Measurements from ENCODE around the gene LDB2.

Gene LDB2

DNA sequence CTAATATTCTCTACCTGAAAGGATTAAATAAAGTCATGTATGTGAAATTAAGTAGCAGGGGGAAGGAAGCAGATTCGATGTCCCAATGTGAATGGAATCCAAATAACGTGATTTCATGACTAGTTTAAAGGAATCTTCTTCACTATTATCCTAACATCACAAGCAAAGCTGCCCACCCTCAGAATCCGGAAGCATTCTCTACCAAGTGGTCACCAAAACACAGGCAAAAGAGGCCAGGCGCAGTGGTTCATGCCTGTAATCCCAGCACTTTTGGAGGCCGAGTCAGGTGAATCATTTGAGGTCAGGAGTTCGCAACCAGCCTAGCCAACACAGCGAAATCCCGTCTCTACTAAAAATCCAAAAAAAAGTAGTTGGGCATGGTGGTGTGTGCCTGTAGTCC, 212.9 kb downstream of the LDB2 start:
- no peak for DNase-seq (ENCODE audit: low read depth in 2 of 2)

DNA sequence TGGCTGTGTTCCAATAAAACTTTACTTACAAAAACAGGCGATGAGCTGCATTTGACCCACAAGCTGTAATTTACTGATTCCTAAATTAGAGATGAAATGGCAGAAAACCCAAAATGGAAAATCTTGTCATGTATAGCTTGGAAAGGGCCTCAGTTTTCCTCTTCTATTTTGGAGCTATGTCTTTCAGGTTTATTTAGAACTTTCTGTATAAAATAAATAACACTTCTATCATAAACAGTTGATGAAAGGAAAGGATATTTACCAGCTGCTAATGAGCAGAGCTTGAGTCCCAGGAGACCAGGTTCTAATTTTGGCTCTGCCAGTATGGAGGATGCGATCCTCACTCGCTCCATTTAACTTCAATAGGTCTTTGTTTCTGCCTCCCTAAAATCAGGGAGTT, 213.5 kb downstream of the LDB2 start:
- DNase-seq (ENCODE audit: low read depth in 2 of 2), result no peak

DNA sequence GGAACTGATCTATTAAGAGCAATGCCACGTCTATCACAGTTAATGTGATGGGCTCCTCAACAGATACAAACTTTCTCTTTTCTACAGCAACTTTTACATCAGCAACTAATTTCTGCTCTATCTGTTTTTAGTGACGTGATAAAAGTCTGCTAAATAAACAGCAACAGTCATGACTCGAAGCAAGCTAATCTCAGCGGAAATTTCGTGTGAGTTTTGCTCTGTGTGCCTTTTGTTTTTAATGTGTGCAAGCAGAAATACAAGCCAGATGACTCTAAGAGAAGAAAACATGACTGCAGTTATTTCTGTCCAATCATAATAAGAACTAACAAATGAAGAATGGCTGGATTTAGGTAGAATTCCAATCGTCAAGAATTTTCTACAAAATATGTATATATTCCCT, 214.3 kb downstream of the LDB2 start:
- no peak for DNase-seq (ENCODE audit: low read depth in 2 of 2)

DNA sequence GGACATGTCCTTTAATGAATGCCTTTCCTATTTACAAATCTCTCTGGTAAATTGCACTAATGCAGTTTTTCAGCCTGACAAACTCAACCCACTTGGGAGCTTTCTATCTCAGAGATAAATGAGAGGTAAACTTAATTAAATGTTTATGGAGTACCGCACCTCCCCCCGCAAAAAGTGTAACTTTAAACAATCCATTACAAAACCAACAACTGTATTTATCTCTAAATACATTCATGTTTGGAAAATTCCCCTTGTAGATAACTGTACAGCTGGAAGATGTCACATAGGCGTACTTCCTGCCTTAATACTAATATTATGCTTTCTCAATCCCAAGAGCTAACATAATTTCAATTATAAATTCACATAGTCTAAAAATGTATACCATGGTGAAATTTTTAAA, 215.5 kb downstream of the LDB2 start:
- no peak for DNase-seq (ENCODE audit: low read depth in 2 of 2)

DNA sequence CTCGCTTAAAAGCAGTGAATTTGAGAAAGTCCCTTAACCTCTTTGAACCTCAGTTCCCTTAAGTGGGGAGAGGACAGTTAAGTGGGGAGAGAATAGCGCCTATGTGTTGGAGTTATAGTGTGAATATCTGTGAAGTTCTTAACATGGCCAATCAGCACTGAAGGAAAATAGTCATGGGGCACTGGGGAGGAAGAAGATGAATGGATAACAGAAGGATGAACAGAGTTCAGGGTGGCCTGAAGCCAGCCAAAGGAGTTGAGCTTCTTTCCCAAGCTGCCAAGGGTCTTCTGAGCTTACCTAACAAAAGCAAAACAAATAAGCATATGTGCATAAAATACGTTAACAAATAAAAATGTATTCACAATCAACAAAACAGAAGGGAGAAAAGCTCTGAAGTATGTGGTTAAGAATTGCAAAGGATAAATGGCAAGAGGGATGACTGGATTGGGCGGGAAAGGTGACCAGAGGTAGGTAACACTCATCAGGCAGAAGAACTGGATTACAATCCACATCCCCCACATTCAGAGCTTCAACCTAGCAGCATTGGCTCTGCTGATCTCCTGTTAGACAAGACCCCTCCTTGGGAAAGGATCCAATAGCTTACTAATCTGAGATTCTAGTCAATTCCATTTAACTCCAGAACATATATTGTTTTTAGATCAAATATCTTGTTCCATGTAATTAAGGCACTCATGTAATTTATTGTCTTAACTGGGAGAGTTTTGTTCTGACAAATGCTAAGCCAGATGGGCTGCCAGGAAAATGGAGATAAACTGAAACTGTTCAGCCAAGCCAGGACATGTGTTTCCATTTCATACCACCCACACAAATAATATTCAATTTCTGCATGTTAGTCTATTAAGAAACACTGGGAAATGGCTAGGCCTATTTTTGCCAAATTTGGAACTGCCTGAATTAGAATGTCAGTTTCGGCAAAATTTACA, 221.2 kb downstream of the LDB2 start:
- no peak for DNase-seq (ENCODE audit: low read depth in 2 of 2)

DNA sequence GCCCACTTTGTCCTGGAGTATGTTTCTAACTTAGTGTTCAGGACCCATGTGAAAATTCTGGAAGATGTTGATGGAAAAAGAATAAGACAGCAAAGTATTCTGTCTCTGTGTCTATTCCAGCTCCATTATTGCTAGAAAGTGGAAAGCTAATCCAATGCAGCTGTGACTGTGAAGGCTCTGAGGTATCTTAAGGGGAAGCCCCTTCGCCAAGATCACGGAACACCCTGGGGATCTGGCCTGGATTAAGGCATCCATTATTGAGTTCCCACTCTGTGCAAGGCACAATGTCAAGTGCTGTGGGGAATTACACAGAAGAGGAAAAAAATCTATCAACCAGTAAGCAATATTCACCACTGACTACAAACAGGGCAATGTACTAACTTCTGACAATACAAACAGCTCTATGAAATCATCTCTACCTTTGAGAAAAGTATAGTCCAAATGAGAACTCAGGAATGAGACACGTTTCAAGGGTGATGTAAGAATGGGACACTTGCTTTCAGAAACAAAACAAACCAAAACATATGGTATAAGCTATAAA, 222.1 kb downstream of the LDB2 start:
- no peak for DNase-seq (ENCODE audit: low read depth in 2 of 2)

DNA sequence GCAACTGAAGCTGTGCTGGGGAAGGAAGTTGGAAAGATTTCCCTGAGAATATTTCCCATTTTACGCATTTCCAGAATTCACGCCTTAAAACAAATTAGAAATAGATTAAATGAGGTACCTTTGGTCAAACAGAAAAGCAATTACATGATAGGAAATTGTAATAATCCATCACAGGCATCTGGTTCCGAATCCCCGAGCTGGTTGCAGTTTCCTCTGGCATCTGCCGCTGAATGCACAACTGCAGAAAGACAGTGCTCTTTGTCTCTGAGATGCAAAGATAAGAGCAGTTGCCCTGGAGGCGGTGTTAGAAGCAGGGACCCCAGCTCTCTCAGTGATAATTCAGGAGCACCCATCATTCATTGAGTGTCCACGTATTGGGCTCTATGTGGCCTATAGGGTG, 224.4 kb downstream of the LDB2 start:
- DNase-seq (ENCODE audit: low read depth in 2 of 2), result no peak

DNA sequence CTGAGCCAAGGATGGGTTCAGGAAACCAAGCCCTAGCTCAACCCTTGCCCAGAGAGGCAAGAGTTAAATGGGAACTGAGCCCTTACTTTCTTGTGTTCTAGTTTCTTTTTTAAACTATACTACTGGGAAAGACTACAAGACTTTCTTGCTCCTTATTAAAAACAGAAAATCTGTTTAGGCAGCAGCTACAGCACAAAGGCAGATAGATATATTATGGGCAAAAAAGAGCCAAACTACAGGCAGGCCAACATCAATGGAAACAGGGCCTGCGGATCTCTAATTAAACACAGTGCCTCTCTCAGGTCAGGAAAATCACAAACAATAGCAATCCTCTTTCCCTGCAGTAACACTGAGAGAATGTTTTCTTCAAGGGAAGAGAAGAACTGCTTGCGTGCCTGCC, 226.0 kb downstream of the LDB2 start:
- no peak for DNase-seq (ENCODE audit: low read depth in 2 of 2)

DNA sequence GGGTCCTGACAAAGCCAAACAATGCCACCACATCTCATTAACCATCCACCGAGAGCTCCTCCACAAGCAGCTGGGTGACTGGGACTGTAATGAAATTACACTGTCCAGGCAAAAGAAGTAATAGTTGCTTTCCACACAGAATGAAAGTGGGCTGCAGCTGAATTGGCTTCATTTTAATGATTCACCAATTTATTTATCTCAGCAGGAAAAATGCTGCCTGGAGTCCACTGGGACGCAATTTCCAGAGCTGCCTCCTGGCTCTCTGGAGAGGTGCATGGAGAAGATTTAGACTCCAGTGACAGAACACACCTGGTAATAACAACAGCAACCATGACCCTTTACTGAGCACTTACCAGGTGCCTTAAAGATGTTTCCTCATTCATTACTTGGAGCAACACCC, 226.7 kb downstream of the LDB2 start:
- no peak for DNase-seq (ENCODE audit: low read depth in 2 of 2)

DNA sequence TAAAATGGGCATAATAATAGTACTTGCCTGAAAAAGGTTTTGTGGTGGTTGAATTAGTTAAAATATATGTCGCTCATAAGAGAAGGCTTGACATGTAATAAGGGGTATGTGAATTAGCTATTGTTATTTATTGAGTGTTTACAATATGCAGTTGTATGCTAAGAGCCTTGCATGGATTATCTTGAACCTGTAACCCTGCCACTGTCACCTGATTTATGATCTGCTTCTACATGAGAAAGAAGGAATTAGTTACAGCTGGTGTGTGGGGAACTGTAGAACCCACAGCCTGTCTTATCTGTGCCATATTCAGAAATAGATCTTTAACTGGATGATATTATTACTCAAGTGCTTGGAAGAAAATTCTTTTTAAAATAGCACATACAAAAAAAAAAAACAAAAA, 227.7 kb downstream of the LDB2 start:
- DNase-seq (ENCODE audit: low read depth in 2 of 2), result no peak

DNA sequence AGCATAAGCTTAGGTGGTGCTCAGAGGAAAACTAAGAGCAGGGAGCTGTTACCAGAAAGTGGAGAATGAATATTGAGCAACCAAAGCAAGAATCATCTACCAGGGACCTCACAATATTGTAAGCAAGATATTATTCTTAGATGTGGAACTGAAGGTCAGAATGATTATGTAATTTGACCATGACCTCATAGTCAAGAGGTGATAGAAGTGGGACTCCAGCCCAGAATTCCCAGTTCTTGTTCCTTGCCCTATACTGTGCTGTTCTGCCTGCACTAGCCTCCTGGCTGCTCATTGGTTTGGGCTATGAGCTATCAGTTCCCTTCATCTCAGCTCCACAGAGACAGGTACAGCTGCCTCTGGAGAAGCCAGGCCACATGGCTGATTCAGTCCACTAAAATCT, 229.4 kb downstream of the LDB2 start:
- DNase-seq (ENCODE audit: low read depth in 2 of 2), result no peak

DNA sequence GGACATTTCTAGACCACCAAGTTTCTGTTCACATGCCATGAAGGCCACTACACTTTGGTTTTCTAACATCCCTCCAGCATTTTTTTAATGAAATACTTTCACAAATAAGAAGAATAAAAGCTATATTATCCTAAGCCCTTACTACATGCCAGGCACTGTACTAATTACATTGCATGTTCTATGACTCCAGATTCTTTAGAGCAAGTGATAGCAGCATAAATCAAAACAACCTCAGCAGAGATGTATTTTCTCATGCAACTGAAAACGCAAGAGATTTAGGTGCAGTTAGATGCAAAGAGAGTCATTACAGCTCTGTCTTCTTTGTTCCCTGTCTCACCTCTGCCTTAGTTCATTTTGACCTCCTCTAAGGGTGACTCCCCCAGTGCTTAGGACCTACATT, 230.0 kb downstream of the LDB2 start:
- no peak for DNase-seq (ENCODE audit: low read depth in 2 of 2)

DNA sequence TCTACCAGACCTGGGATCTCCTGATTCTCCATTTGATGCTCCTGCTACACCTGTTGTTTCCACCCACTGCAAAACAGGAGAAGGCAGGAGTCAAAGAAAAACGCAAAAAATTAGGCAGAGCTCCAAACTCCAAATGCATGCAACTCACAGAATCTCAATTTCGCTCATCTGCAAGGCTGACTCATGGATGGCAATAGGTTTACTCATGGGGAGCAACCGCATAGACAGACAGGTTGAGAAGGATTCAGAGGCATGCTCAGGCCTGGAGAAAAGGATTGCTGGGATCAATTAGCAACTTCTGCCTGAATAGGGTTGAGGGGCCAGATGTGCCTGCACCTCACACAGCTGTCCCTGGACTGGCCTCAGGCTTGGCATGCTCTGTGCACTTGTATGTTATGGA, 231.0 kb downstream of the LDB2 start:
- DNase-seq (ENCODE audit: low read depth in 2 of 2), result no peak

DNA sequence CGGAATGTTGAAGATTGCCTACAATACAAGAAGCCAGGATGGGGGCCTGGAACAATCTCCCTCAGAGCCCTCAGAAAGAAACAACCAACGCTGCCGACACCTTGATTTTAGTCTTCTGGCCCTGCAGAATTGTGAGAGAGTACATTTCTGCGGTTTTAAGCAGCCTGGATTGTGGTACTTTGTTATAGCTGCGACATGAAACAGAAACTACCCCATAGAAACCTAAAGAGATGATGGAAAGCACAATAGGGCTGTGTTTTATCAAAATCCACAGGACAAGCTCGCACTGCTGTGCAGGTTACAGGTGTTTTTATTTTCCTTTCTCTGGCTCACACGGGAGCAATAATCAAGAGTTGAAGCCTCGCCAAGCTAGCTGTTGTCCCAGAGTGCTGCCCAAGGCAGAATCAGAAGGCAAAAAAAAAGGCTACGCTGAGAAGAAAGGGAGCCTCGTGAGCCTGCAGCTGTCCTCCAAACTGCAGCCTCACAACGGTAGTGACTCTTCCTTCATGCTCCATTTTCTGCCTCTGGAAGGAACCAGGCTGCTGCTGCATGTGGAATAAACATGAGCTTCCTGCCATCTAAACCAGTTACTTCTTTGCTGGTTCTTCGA, 232.4 kb downstream of the LDB2 start:
- no peak for DNase-seq (ENCODE audit: low read depth in 2 of 2)

DNA sequence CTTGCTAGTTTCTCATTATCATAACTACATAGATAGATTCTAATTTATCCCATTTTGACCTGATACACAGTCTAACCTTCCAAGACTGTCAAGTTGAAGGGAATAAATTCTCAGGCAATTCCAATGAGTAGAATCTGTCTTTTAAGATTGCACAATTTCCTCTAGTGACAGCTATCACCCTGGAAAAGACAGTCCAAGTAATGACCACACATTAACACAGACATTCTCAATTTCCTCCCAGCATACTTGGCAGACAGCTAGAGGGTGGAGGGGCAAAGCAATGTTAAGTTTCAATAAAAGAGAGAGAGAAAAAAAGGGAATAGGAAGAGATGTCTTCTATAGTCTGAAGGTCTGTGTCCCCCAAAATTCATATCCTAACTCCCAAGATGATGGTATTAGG, 234.7 kb downstream of the LDB2 start:
- no peak for DNase-seq (ENCODE audit: low read depth in 2 of 2)

DNA sequence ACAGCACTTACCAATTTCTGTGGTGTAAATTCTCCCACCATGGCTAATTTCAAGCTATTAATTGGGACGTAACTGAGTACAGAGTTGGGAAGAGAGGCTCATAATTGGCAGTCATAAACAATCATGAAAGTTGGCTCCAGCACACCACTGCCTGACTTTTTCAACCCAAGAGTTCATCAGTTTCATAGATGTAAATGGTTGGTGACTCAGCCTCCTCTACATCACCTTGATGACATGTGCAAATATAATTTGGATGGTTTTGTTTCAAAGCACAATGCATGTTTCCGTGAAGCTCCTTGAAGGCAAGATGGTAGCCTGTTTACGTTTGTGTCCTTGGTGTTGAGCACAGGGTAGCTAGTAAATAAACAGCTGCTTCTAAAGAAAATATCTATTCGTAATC, 235.1 kb downstream of the LDB2 start:
- no peak for DNase-seq (ENCODE audit: low read depth in 2 of 2)

DNA sequence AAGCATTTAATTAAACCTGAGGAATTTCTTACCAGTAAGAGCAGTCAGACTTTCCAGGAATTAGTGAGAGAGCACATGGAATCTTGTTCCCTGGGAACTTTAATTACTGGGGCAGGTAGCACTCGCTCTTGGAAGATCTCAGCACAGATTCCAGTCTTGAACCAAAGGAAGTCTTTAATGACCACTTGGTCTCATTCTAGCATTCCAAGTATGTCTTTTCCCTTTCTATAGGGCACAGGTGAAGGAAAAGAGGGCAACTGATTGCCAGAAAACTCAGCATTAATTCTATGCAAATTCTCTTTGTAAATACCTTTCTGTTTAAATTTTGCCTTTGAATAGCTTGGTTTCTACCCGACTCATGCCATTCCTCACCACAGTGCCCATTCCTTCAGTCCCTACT, 236.6 kb downstream of the LDB2 start:
- DNase-seq (ENCODE audit: low read depth in 2 of 2), result no peak

DNA sequence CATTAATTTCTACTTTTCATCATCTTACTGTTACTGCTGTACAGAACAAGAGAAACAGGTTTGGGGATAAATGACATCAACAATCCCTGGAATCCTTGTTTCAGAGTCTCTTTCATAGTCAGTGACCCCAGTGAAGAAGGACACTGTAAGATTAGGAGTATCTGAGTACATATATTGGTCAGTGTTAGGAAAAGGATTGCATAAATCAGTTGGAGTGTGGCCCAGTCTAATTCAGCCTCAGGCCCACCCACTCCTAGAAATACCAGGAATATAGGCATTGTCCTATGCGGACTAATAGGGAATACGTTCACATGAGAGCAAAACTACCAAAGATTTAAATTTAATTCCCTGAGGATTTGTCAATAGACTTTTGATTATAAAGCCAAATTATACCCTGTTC, 237.8 kb downstream of the LDB2 start:
- DNase-seq (ENCODE audit: low read depth in 2 of 2), result no peak

DNA sequence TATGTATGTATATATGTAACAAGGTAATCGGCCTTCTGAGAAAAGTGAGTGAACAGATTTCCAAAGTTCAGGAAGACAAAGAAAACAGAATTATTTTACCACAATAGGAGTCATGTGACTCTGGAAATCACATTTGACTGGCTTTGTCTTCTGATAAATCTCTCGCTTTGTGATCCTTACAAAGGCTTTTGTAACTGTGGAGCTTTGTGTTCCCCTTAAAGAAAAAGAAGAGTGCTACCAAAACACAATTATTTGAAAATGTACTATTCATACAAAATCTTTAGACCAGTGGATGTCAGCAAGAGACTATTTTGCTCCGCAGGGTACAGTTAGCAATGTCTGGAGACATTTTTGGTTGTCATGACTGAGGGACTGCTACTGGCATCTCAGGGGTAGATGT, 238.8 kb downstream of the LDB2 start:
- no peak for DNase-seq (ENCODE audit: low read depth in 2 of 2)

DNA sequence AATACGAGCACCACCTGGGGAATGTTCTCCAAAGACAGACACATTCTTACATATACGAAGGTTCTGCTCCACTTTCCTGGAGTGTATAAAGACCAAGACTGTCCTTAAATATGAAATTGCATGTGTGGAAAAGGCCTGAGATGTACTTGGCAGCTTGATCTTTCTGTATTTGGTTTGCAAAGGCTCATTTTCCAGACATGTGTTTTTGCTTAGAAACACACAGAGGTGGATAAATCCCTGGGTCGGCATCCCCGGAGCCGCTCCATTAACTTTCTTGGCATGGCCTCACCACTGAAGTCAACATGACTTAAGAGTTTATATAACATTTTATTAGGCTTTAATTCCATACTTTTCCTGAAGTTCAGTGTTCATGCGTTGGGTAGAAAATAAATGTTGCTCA, 239.4 kb downstream of the LDB2 start:
- DNase-seq (ENCODE audit: low read depth in 2 of 2), result no peak

DNA sequence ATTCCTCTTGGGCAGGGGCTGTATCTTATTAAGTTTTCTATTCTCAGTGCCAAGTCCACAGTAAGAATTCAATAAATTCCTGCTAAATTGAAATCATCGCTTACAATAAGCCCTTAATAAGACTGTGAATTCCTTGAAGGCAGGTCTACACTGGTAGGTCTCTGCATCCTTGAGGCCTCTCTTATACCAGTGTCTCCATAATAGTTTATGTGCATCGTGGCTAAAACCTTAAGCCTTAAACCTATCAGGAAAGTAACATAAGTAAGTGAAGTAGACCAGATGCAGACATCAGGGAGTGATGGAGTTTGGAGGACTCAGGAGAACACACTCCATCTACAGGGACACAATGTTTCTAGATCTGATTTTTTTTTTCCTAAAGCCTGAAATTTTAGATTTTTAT, 240.3 kb downstream of the LDB2 start:
- DNase-seq (ENCODE audit: low read depth in 2 of 2), result no peak

DNA sequence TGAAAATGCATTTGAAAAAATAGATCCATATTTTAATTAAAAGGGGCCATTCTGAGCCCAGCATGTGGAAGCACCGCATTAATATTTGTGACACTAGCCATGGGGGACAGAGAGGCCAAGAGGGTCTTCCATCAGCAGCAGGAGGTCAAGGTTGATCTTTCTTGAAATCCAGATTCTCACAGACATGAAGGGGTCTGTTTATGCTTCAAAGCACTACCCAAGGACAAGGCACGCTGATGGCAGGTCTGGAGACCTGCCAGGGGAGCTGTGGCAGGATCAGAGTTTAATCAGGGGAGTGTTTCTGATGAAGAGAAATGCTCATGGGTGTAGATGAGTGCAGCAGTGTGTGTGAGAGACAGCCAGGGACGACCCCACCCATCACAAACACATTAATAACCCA, 243.3 kb downstream of the LDB2 start:
- no peak for DNase-seq (ENCODE audit: low read depth in 2 of 2)

DNA sequence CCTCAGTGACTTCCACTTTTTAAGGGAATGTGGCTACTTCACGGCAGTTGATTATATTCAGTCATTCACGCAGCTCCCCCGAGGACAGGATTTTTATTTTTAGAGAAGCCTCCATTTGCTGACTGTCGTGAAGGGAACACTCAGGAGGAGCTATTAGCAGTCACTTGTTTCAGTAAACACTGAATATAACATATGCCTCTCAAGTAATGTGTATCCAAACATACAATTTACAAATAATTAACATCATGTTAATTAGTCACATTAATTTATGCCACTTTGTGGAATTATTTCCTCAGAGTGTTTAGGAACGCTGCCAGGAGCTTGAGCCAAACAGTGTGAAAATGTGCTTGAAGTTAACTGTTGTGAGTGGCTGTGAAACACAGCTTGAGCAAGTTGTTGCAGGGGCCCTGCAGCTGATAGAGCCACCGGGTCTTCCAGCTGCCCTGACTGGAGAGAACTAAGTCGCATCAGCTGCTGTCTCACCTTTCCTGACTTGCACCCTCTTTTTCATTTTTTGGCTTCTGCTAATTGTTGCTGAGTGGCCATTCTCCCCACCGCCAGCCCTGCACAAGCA, 245.6 kb downstream of the LDB2 start:
- DNase-seq (ENCODE audit: low read depth in 2 of 2), result no peak
